Cardiac fibroblast (primary cell): ENCODE measurements around the gene CHRM1.

Source experiments
- DNase-seq, 2 donors: peaks; one replicate each; pipeline versions ENCODE4 v3.0.0 to v3.0.0-alpha.2; 2010; ENCODE audit warnings: low read depth in 2 of 2
- H3K4me3 ChIP-seq, 2 donors: replicated peaks in 1 of 2; 1 replicate in 1 of 2; 2 replicates in 1 of 2; pipeline ENCODE4 v1.5.1; 2011; ENCODE audit warnings: low read depth in 2 of 2, low read length in 2 of 2, mild to moderate bottlenecking in 2 of 2, moderate library complexity in 1 of 2
- CTCF ChIP-seq: IDR thresholded peaks from one replicate; pipeline ENCODE4 v1.5.1; 2011; ENCODE audit warnings: low read depth, mild to moderate bottlenecking, low read length, inconsistent platforms

The CHRM1 gene

GRCh38 chr11:62905296-62905695 lies 15.9 kb downstream of the CHRM1 start:
- TF ChIP-seq CTCF, result no peak
- DNase-seq, result no peak

GRCh38 chr11:62902932-62903331 lies 18.2 kb downstream of the CHRM1 start:
- H3K4me3 ChIP-seq, result no peak overlapping the region
- no peak for DNase-seq
- no peak for TF ChIP-seq CTCF

More at GRCh38 chr11:62905296-62905695, 15.9 kb downstream of the CHRM1 start:
- H3K4me3 ChIP-seq, result no peak overlapping the region

GRCh38 chr11:62898027-62898426 lies 23.1 kb downstream of the CHRM1 start:
- H3K4me3 ChIP-seq, result no peak overlapping the region
- TF ChIP-seq CTCF, result no peak
- no peak for DNase-seq

GRCh38 chr11:62897311-62897710 lies 23.9 kb downstream of the CHRM1 start:
- TF ChIP-seq CTCF, result no peak
- H3K4me3 ChIP-seq, result no peak overlapping the region
- no peak for DNase-seq

GRCh38 chr11:62896049-62896448 lies 25.1 kb downstream of the CHRM1 start:
- no peak for TF ChIP-seq CTCF
- no peak overlapping the region for H3K4me3 ChIP-seq
- no peak for DNase-seq

- H3K4me3 ChIP-seq, result no peak overlapping the region
- no peak for TF ChIP-seq CTCF
- DNase-seq, result no peak
Measured at GRCh38 chr11:62895501-62895900, 25.7 kb downstream of the CHRM1 start.
